Measurements from ENCODE around the gene MRPS9.

- no peak for TF ChIP-seq CTCF (IDR thresholded peaks at IDR 0.05; ENCODE audit: borderline replicate concordance, extremely low read depth, low read length, poor library complexity, severe bottlenecking)
- no peak for TF ChIP-seq EZH2 (IDR thresholded peaks at IDR 0.05; ENCODE audit: borderline replicate concordance, low read depth, low read length, severe bottlenecking)
These were observed 19.1 kb downstream of the MRPS9 start for GRCh38 chr2:105057005-105057404.

All from DND-41 (cell line).